Nephron (organoid): ENCODE results near the gene RHBDF1.
A peak's percentile ranks its signal among the peaks of the same experiment; 100 is the strongest.

Experiments
- H3K27ac Mint-ChIP-seq, 3 experiments: 2 replicates each; pipeline ENCODE4 v1.8.0; 2020; ENCODE audit warnings: mixed read lengths in 3 of 3, mild to moderate bottlenecking in 2 of 3, moderate library complexity in 1 of 3
- H3K27me3 Mint-ChIP-seq: 2 replicates; pipeline ENCODE4 v1.8.0; 2021; ENCODE audit warnings: low read depth, mild to moderate bottlenecking, moderate library complexity, mixed read lengths
- H3K36me3 Mint-ChIP-seq: 2 replicates; pipeline ENCODE4 v1.8.0; 2020; ENCODE audit warnings: low read depth, mixed read lengths
- H3K4me1 Mint-ChIP-seq: 2 replicates; pipeline ENCODE4 v1.8.0; 2020; ENCODE audit warnings: mixed read lengths
- H3K4me3 Mint-ChIP-seq, 3 experiments: 2 replicates each; pipeline ENCODE4 v1.8.0; 2020; ENCODE audit warnings: mild to moderate bottlenecking in 3 of 3, mixed read lengths in 3 of 3, moderate library complexity in 2 of 3
- H3K9me3 Mint-ChIP-seq: 2 replicates; pipeline ENCODE4 v1.8.0; 2020; ENCODE audit warnings: mixed read lengths
- CTCF ChIP-seq, 3 experiments: fragments of 200-600 bp; sonication (generic); IDR thresholded peaks; one replicate each; pipeline ENCODE4 v1.5.0; 2021; ENCODE audit warnings: antibody characterized with exemption in 3 of 3; ENCODE audit not compliant: unreplicated experiment in 3 of 3

RHBDF1 gene

GRCh38 chr16:9903-10665, 62.3 kb downstream of the RHBDF1 start:
- Mint-ChIP-seq H3K9me3 (no peaks in the 10 kb centered on the region), H3K4me3 (peak overlapping the region; percentile 64 to 72 (median 64)), H3K4me1 (no peaks in the 10 kb centered on the region), H3K36me3 (no peaks in the 10 kb centered on the region), H3K27ac (no peak overlapping the region), H3K27me3 (no peaks in the 10 kb centered on the region)
- TF ChIP-seq CTCF (IDR thresholded peaks at IDR 0.05; ENCODE audit: unreplicated experiment in 3 of 3): no peak
